ENCODE data around the gene SPX.

Gene SPX

DNA sequence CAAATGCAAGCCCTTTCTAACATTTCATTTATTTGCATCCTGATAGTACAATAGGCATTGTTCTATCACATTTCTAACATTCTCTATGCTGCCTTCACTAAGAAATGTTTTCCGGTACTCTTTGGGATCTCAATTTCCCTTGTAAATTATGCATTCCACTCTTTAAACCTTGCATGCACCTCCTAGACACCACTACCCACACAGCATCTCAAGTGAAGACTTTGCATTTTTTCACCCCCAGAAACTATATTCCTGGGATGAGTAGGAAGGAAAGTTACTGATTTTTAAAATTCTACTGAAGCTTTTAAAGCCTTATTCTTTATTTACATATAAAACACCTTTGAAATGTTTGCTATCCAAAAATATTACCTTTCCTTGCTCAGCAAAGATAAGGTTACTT, 51.4 kb downstream of the SPX start:
- Histone ChIP-seq H3K27me3 (ENCODE audit: control insufficient read depth in 1 of 2, insufficient read depth in 2 of 2, low read length in 2 of 2) (no peaks in the 10 kb centered on the region), H3K4me1 (ENCODE audit: control insufficient read depth, insufficient read depth, low read length) (no peaks in the 10 kb centered on the region), H3K4me3 (ENCODE audit: low read length in 2 of 2) (no peak overlapping the region), H3K9ac (ENCODE audit: low read length in 2 of 2) (no peak overlapping the region), H3K27ac (ENCODE audit: low read length) (no peak overlapping the region), H3K36me3 (ENCODE audit: control insufficient read depth in 2 of 2, insufficient read depth in 2 of 2, low read length in 2 of 2) (no peaks in the 10 kb centered on the region), H3K9me3 (ENCODE audit: control insufficient read depth in 2 of 2, low read length in 2 of 2) (no peaks in the 10 kb centered on the region)

DNA sequence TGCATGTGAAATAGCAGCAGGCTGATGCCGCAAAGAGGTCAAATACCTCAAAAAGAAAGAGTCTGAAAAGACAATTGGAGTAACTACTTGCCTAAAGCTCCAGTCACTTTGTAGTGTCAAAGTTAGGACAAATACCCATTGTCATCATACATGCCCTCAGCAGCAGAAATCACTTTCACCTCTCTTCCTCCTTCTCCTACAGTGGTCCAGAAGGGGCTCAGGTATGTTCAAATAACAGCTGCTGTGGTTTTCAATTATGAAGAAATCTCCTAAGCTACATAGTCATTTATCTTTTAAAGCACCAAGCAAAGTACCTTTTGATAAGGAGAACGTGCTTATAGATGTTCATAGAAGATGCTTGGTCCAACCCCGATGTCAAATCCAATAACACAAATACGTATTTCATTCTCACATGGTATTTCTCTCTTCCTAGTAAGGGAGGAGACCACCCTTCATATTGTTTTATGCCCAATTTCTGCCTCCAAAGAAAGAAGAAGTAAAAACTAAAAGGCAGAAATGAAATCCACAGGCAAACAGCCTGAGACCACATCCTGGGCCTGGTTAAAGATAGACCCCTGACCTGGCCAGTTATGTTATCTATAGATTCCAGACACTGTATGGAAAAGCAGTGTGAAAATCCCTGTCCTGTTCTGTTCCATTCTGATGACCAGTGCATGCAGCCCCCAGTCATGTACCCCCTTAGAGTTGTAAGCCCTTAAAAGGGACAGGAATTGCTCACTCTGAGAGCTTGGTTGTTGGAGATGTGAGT, 54.8 kb downstream of the SPX start:
- Histone ChIP-seq H3K4me1 (ENCODE audit: control insufficient read depth, insufficient read depth, low read length) (no peaks in the 10 kb centered on the region), H3K4me3 (ENCODE audit: low read length in 2 of 2) (no peak overlapping the region), H3K9ac (ENCODE audit: low read length in 2 of 2) (no peak overlapping the region), H3K9me3 (ENCODE audit: control insufficient read depth in 2 of 2, low read length in 2 of 2) (no peaks in the 10 kb centered on the region), H3K27me3 (ENCODE audit: control insufficient read depth in 1 of 2, insufficient read depth in 2 of 2, low read length in 2 of 2) (no peaks in the 10 kb centered on the region), H3K27ac (ENCODE audit: low read length) (no peak overlapping the region), H3K36me3 (ENCODE audit: control insufficient read depth in 2 of 2, insufficient read depth in 2 of 2, low read length in 2 of 2) (no peaks in the 10 kb centered on the region)

Measured in stomach smooth muscle (tissue), 2 donors.